Fibroblast of villous mesenchyme (primary cell): ENCODE data around the gene SPSB2. TPM values are rescaled to one million over a fixed set of nuclear protein-coding genes. Genes with fewer than 3 reads are reported as not detected.

ENCODE experiments used
- DNase-seq: peaks from one replicate; pipeline ENCODE4 v3.0.0-alpha.2; 2010; ENCODE audit warnings: low read depth
- H3K4me3 ChIP-seq: 2 replicates; pipeline ENCODE4 v1.5.1; 2011; ENCODE audit warnings: low read depth, mild to moderate bottlenecking, low read length
- total RNA-seq: library from RNA; depleted of rRNA; stranded (reverse); fragments of >200 nt; gene quantifications from 2 replicates; pipeline ENCODE4 v1.2.3, GENCODE V29; 2012
- TF ChIP-seq, protein P1 (sequence below): IDR thresholded peaks from 2 replicates; pipeline ENCODE4 v1.5.1; 2012; ENCODE audit warnings: low read depth, mild to moderate bottlenecking, low read length; ENCODE audit not compliant: insufficient read depth

Gene SPSB2
- total RNA-seq, 1 donor = 6.0 TPM

DNA sequence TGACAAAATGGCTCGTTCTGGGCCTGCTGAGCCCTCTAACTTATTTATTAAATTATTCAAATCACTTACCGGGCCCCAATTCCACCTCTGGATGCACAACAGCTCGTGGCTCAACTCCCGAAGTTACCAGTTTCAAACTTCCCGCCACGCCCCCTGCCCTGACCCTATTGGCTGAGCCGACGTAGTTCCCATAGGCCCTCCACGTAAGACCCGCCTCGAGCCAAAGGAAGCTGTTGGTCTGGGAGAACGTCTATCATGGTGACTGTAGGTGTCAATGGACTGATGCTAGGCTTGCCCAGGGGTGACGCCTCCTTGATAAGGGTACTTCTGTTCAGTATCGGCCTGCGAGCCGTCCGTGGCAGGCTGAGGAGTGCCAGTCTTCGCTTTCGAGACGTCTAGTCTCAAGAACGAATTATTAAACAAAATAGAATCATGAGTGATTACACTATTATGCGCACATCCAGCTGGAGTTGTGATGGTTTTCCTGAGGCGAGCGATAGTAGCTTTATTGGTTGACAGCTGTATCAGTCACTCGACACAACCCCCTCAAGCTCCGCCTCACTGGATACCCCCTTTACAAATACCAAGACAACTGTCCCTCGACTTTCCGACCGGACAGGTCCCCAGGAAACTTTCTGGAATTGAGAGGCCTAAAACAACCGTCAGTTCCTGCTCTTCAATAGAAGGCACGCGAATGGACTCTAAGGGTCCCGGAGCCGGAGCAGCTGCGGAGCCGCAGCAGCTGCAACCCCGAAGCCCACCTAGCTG is 21.8 kb downstream of the SPSB2 start, which contains the start of gene CDCA3:
CDCA3 (minus strand) TSS at position 134 of the 768 bp plus-strand sequence. CDS start 334 bp downstream, outside the sequence.
- peak within 1 kb of the TSS; percentile 75 for H3K4me3 ChIP-seq
- DNase-seq = peak; percentile 99
- TF ChIP-seq, protein P1, sequence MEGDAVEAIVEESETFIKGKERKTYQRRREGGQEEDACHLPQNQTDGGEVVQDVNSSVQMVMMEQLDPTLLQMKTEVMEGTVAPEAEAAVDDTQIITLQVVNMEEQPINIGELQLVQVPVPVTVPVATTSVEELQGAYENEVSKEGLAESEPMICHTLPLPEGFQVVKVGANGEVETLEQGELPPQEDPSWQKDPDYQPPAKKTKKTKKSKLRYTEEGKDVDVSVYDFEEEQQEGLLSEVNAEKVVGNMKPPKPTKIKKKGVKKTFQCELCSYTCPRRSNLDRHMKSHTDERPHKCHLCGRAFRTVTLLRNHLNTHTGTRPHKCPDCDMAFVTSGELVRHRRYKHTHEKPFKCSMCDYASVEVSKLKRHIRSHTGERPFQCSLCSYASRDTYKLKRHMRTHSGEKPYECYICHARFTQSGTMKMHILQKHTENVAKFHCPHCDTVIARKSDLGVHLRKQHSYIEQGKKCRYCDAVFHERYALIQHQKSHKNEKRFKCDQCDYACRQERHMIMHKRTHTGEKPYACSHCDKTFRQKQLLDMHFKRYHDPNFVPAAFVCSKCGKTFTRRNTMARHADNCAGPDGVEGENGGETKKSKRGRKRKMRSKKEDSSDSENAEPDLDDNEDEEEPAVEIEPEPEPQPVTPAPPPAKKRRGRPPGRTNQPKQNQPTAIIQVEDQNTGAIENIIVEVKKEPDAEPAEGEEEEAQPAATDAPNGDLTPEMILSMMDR = no peak

DNA sequence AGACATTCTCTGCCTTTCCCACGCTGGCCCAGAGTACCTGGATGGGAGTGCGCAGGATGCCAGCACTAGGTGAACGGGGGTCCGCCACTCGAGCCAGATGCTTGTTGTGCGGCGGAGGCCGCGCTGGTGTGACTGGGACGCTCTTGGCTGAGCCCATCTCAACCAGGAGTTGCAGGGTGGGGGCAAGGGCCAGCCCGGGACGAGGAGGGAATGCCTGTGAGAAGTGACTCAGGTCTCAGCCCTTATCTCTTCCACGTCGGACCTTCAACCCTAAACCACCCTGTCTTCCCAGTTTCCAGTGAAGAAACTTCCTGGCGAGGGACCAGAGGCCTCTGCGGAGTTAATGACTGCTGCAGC is 22.3 kb downstream of the SPSB2 start:
- DNase-seq = no peak
- peak overlapping the region; percentile 75 for H3K4me3 ChIP-seq
- TF ChIP-seq, protein P1 = no peak

DNA sequence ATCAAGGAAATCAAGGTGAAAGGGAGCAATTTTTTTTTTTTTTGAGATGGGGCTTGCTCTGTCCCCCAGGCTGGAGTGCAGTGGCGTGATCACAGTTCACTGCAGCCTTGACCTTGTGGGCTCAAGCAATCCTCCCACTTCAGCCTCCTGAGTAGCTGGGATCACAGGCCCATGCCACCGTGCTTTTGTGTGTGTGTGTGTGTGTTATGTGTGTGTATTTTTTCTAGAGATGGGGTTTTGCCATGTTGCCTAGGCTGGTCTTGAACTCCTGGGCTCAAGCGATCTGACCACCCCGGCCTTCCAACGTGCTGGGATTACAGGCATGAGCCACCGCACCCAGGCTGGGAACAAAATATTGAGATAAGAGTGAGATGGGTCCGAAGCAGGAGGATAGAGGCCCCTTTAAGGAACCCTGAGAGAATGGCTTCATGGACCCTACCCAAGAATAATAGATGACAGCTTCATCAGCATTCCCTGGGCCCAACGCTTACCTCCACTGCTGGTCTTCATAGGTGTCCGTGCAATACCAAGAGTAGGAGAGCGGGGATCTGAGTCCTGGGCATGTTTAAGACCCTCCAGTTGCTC is 23.0 kb downstream of the SPSB2 start:
- TF ChIP-seq, protein P1 = no peak
- DNase-seq = no peak

DNA sequence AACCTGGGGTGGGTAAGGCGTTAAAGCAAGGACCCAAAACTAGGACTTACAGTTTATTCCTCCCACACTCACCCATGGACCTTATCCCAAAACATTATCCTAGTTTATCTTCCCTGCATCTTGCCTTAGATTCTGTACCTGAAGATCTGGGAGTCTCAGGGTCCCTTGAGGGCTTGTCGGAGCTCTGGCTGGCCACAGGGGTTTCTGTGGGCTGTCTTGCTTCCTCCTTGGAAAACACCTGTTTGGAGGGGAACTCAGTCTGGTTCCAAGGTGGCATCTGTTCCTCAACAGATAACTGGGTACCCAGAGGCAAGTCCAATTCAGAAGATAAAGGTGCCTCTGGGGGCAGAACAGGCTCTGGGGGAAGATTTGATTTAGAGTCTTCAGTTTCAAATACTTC is 23.7 kb downstream of the SPSB2 start:
- no peak overlapping the region for H3K4me3 ChIP-seq
- TF ChIP-seq, protein P1 = no peak
- no peak for DNase-seq

More for the DNA sequence above, 23.0 kb downstream of the SPSB2 start:
- H3K4me3 ChIP-seq = peak overlapping the region; percentile 75

DNA sequence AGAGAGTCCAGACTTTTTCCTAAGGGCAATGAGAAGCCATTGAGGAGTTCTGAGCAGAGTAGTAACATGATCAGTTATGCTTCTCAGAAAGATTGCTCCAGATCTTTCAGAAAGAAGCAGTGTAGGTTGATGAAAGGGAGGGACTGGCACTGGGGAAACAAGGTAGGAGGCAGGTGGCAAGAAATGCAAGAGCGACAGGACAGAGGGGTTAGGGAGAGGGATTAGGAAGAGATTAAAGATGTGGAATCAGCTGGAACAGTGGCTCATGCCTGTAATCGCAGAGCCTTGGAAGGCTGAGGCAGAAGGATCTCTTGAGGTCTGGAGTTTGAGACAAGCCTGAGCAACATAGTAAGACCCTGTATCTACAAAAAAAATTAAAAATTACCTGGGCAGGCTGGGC is 25.4 kb downstream of the SPSB2 start:
- no peak for DNase-seq
- TF ChIP-seq, protein P1 = no peak
- H3K4me3 ChIP-seq = no peak overlapping the region

DNA sequence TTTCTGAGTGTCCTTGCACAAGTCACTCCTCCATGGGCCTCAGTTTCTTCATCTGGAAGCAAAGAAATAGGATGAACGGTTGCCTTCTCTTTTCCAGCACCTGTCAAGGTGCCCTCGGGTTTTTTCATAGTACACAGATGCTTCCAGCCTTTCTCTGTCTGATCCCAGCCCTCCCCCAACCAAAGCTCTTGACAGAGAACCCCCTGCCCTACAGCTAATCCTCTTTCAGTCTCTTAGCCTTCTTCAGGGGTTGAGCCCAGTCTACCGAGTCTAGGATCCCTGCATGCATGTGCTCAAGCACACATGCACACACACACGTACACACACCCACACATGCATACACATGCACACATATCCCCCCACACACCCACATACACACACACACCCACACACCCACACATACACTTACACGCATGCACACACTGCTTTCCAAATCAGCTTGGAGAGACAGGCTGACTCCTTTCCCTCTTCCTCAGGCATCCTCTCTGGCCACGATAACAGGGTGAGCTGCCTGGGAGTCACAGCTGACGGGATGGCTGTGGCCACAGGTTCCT is 26.7 kb downstream of the SPSB2 start:
- no peak for DNase-seq
- no peak overlapping the region for H3K4me3 ChIP-seq
- TF ChIP-seq, protein P1 = no peak
